ENCODE data around the gene ORAI3.

DNA sequence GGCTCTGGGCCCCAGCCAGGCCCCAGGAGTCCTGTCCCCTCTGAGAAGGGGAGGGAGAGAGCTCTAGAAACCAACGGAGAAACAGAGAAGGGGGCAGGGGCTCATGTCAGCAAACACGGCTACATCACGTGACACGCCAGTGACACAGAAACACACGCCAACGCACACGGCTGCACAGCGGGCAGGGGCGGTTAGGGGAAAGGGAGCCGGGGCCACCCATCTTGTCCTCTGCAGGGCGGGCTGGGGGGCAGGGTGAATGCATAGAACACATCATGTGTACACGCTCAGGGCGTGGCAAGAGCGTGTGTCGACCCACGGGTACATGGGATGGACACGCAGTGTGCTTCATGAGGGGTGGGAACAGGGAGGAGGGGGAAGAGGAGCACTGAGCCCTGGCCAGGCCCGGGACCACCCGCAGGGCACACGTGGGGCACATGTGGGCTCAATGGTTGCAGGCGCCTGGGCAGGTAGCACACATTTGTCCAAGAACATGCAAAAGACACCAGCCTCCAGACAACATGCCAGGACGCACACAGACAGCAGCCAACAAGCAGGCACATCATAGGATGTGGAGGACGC lies 40.7 kb downstream of the ORAI3 start:
- TF ChIP-seq, protein P1, sequence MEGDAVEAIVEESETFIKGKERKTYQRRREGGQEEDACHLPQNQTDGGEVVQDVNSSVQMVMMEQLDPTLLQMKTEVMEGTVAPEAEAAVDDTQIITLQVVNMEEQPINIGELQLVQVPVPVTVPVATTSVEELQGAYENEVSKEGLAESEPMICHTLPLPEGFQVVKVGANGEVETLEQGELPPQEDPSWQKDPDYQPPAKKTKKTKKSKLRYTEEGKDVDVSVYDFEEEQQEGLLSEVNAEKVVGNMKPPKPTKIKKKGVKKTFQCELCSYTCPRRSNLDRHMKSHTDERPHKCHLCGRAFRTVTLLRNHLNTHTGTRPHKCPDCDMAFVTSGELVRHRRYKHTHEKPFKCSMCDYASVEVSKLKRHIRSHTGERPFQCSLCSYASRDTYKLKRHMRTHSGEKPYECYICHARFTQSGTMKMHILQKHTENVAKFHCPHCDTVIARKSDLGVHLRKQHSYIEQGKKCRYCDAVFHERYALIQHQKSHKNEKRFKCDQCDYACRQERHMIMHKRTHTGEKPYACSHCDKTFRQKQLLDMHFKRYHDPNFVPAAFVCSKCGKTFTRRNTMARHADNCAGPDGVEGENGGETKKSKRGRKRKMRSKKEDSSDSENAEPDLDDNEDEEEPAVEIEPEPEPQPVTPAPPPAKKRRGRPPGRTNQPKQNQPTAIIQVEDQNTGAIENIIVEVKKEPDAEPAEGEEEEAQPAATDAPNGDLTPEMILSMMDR (IDR thresholded peaks at IDR 0.05), result no peak
- TF ChIP-seq POLR2AphosphoS5 (IDR thresholded peaks at IDR 0.05; ENCODE audit: insufficient read depth in 1 of 2, low read depth in 1 of 2) (no peak), POLR2A (IDR thresholded peaks at IDR 0.05) (no peak)

Data from vagina (tissue), 2 donors.